WTC11 (cell line): Measurements from ENCODE around the gene ADGRV1. TPM values are rescaled to one million over a fixed set of nuclear protein-coding genes. Genes with fewer than 3 reads are reported as not detected.

ENCODE experiments used
- ATAC-seq: fragments of 200-7000 bp; cut with Tn5 transposase; 2 replicates; pipeline ENCODE4 v1.10.0; 2021; ENCODE audit warnings: mild to moderate bottlenecking, moderate library complexity
- CTCF ChIA-PET: fragments of 300-600 bp; sonication (Branson Sonifier 250); formaldehyde crosslinking; loops from one replicate; lab custom pipeline; 2021; ENCODE audit warnings: antibody characterized with exemption; lab: Charles Lee
- POLR2A ChIA-PET: fragments of 350-600 bp; sonication (Branson Sonifier 250); formaldehyde crosslinking; loops from one replicate; lab custom pipeline; 2021; ENCODE audit warnings: antibody characterized with exemption; lab: Charles Lee
- DNase-seq: peaks from one replicate; pipeline ENCODE4 v3.0.0; 2021; ENCODE audit warnings: low spot score
- H3K27ac Mint-ChIP-seq: 2 replicates; pipeline ENCODE4 v1.8.0; 2021; ENCODE audit warnings: mixed read lengths
- H3K27me3 Mint-ChIP-seq: 2 replicates; pipeline ENCODE4 v1.8.0; 2021; ENCODE audit warnings: low read depth, mild to moderate bottlenecking, moderate library complexity, mixed read lengths
- H3K36me3 Mint-ChIP-seq: 2 replicates; pipeline ENCODE4 v1.8.0; 2021; ENCODE audit warnings: mixed read lengths
- H3K4me1 Mint-ChIP-seq: 2 replicates; pipeline ENCODE4 v1.8.0; 2022; ENCODE audit warnings: mixed read lengths
- H3K4me3 Mint-ChIP-seq: 2 replicates; pipeline ENCODE4 v1.8.0; 2021; ENCODE audit warnings: mild to moderate bottlenecking, moderate library complexity, mixed read lengths
- H3K9me3 Mint-ChIP-seq: 2 replicates; pipeline ENCODE4 v1.8.0; 2021; ENCODE audit warnings: mixed read lengths
- ATF1 ChIP-seq: sonication (generic); formaldehyde crosslinking; IDR thresholded peaks from 2 replicates; pipeline ENCODE4 v1.8.1; 2023; ENCODE audit warnings: mild to moderate bottlenecking, moderate library complexity, missing genetic modification reagents
- ESRRA ChIP-seq: sonication (generic); formaldehyde crosslinking; IDR thresholded peaks from 2 replicates; pipeline ENCODE4 v1.8.1; 2022; ENCODE audit warnings: mild to moderate bottlenecking, missing genetic modification reagents, borderline replicate concordance
- ETV6 ChIP-seq: sonication (generic); formaldehyde crosslinking; IDR thresholded peaks from 2 replicates; pipeline ENCODE4 v1.8.1; 2022; ENCODE audit warnings: mild to moderate bottlenecking, missing genetic modification reagents
- FOXJ3 ChIP-seq: sonication (generic); formaldehyde crosslinking; IDR thresholded peaks from 2 replicates; pipeline ENCODE4 v1.9.0; 2021; ENCODE audit warnings: missing genetic modification reagents, mild to moderate bottlenecking, borderline replicate concordance
- FOXK1 ChIP-seq: sonication (generic); formaldehyde crosslinking; IDR thresholded peaks from 2 replicates; pipeline ENCODE4 v1.8.0; 2022; ENCODE audit warnings: mild to moderate bottlenecking, moderate library complexity, missing genetic modification reagents
- GTF2I ChIP-seq: fragments of 250-450 bp; sonication (Bioruptor Pico); conservative IDR thresholded peaks from 2 replicates; pipeline ENCODE4 v1.4.0; 2021; ENCODE audit warnings: mild to moderate bottlenecking
- HMGA2 ChIP-seq: fragments of 250-450 bp; sonication (Bioruptor Pico); IDR thresholded peaks from 2 replicates; pipeline ENCODE4 v1.4.0; 2021; ENCODE audit warnings: mild to moderate bottlenecking, moderate library complexity
- IRF2 ChIP-seq: sonication (generic); formaldehyde crosslinking; IDR thresholded peaks from 2 replicates; pipeline ENCODE4 v1.8.0; 2022; ENCODE audit warnings: low read depth, missing genetic modification reagents, borderline replicate concordance
- JAZF1 ChIP-seq: fragments of 250-450 bp; sonication (Bioruptor Pico); IDR thresholded peaks from 2 replicates; pipeline ENCODE4 v1.9.0; 2021; ENCODE audit warnings: moderate library complexity, mild to moderate bottlenecking, inconsistent platforms
- KAT7 ChIP-seq: sonication (generic); formaldehyde crosslinking; IDR thresholded peaks from 2 replicates; pipeline ENCODE4 v1.8.1; 2023; ENCODE audit warnings: missing genetic modification reagents, mild to moderate bottlenecking, borderline replicate concordance
- MXD4 ChIP-seq: fragments of 250-450 bp; sonication (Bioruptor Pico); IDR thresholded peaks from 2 replicates; pipeline ENCODE4 v1.8.0; 2021; ENCODE audit warnings: mild to moderate bottlenecking, moderate library complexity, borderline replicate concordance
- NFATC4 ChIP-seq: fragments of 250-450 bp; sonication (Bioruptor Pico); IDR thresholded peaks from 2 replicates; pipeline ENCODE4 v1.9.0; 2021; ENCODE audit warnings: mild to moderate bottlenecking
- NFYB ChIP-seq: sonication (generic); formaldehyde crosslinking; conservative IDR thresholded peaks from 2 replicates; pipeline ENCODE4 v1.8.0; 2022; ENCODE audit warnings: low read depth, missing genetic modification reagents
- PRRX2 ChIP-seq: fragments of 250-450 bp; sonication (Bioruptor Pico); IDR thresholded peaks from 2 replicates; pipeline ENCODE4 v1.8.0; 2021; ENCODE audit warnings: mild to moderate bottlenecking
- RORB ChIP-seq: fragments of 250-450 bp; sonication (Bioruptor Pico); IDR thresholded peaks from 2 replicates; pipeline ENCODE4 v1.9.0; 2021; ENCODE audit warnings: mild to moderate bottlenecking
- SP1 ChIP-seq: sonication (generic); formaldehyde crosslinking; conservative IDR thresholded peaks from 2 replicates; pipeline ENCODE4 v1.8.1; 2022; ENCODE audit warnings: missing genetic modification reagents
- TEAD1 ChIP-seq: sonication (generic); formaldehyde crosslinking; IDR thresholded peaks from 2 replicates; pipeline ENCODE4 v1.8.0; 2022; ENCODE audit warnings: mild to moderate bottlenecking, missing genetic modification reagents
- ZBTB21 ChIP-seq: sonication (generic); formaldehyde crosslinking; IDR thresholded peaks from 2 replicates; pipeline ENCODE4 v1.8.1; 2023; ENCODE audit warnings: mild to moderate bottlenecking, missing genetic modification reagents, borderline replicate concordance
- ZNF416 ChIP-seq: fragments of 250-450 bp; sonication (Bioruptor Pico); IDR thresholded peaks from 2 replicates; pipeline ENCODE4 v1.9.0; 2021; ENCODE audit warnings: mild to moderate bottlenecking, inconsistent platforms
- total RNA-seq: library from RNA; stranded (reverse); gene quantifications from 3 replicates; pipeline ENCODE4 v1.2.3, GENCODE V29; 2021
- TF ChIP-seq, protein P1 (sequence below): sonication (generic); formaldehyde crosslinking; IDR thresholded peaks from 2 replicates; pipeline ENCODE4 v1.8.1; 2022; ENCODE audit warnings: mild to moderate bottlenecking, missing genetic modification reagents, moderate library complexity, borderline replicate concordance
- TF ChIP-seq, protein P2 (sequence below): sonication (generic); formaldehyde crosslinking; conservative IDR thresholded peaks from 2 replicates; pipeline ENCODE4 v1.8.1; 2023; ENCODE audit warnings: mild to moderate bottlenecking, low read depth, missing genetic modification reagents, moderate library complexity
- TF ChIP-seq, protein P3 (sequence below): sonication (generic); formaldehyde crosslinking; IDR thresholded peaks from 2 replicates; pipeline ENCODE4 v1.8.0; 2022; ENCODE audit warnings: mild to moderate bottlenecking, missing genetic modification reagents
- TF ChIP-seq, protein P4 (sequence below): fragments of 250-450 bp; sonication (Bioruptor Pico); IDR thresholded peaks from 2 replicates; pipeline ENCODE4 v2.1.2; 2022; ENCODE audit warnings: mild to moderate bottlenecking, moderate library complexity
- TF ChIP-seq, protein P5 (sequence below): fragments of 250-450 bp; sonication (Bioruptor Pico); IDR thresholded peaks from 2 replicates; pipeline ENCODE4 v1.8.0; 2021; ENCODE audit warnings: mild to moderate bottlenecking

The ADGRV1 gene
- total RNA-seq, 1 experiment from 2014 or later = 74.5 TPM

DNA sequence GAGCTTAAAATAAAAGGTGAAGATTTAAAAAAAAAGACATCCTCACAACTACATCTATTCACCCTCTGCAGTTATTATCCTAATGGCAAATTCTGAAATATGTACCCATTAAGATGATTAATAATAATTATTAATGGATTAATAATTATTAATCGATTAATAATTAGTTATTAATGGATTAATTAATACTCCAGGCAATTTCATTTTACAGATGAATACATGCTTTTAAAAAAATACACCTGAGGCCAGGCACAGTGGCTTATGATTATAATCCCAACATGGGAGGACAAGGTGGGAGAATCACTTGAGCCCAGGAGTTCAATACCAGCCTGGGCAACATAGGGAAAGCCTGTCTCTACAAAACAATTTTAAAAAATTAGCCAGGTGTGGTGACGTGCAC, 642.1 kb downstream of the ADGRV1 start:
- POLR2A ChIA-PET = no interaction called here
- H3K4me1 Mint-ChIP-seq = no peaks in the 10 kb centered on the region
- DNase-seq = no peak
- ATAC-seq = no peak
- H3K4me3 Mint-ChIP-seq = no peak overlapping the region
- H3K9me3 Mint-ChIP-seq = no peaks in the 10 kb centered on the region; the same call in 1 of the 2 replicates
- CTCF ChIA-PET = no interaction called here
- TF ChIP-seq ZBTB21 = no peak
- peak; percentile 24; the same call in 1 of the 2 replicates for TF ChIP-seq HMGA2 (CRISPR knock-in tag)
- TF ChIP-seq, all 79 proteins: peak for 1
- Mint-ChIP-seq H3K27ac (no peak overlapping the region), H3K27me3 (no peaks in the 10 kb centered on the region), H3K36me3 (no peaks in the 10 kb centered on the region)

DNA sequence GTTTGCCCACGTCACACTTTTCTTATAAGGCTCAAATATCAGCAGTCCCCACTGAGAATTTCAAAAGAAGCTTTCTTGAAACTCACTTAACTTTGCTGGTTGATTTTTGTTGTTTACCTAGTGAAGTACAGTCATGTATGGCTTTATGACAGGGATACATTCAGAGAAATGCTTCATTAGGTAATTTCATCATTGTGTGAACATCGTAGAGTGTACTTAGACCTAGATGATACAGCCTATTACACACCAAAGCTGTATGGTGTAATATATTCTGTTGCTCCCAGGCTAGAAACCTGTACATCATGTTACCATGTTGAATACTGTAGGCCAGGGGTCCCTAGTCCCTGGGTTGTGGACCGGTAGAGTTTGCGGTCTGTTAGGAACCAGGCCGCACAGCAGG, 647.5 kb downstream of the ADGRV1 start:
- DNase-seq = no peak
- ChIA-PET CTCF (no interaction called here), POLR2A (no interaction called here)
- Mint-ChIP-seq H3K27me3 (no peaks in the 10 kb centered on the region), H3K27ac (no peak overlapping the region), H3K4me3 (no peak overlapping the region), H3K4me1 (no peaks in the 10 kb centered on the region), H3K9me3 (no peaks in the 10 kb centered on the region; the same call in none of the 2 replicates), H3K36me3 (no peaks in the 10 kb centered on the region)
- ATAC-seq = no peak
- TF ChIP-seq FOXK1 (CRISPR knock-in tag) (no peak), NFATC4 (CRISPR knock-in tag) (no peak)
- TF ChIP-seq, all 79 proteins: peak for 0

DNA sequence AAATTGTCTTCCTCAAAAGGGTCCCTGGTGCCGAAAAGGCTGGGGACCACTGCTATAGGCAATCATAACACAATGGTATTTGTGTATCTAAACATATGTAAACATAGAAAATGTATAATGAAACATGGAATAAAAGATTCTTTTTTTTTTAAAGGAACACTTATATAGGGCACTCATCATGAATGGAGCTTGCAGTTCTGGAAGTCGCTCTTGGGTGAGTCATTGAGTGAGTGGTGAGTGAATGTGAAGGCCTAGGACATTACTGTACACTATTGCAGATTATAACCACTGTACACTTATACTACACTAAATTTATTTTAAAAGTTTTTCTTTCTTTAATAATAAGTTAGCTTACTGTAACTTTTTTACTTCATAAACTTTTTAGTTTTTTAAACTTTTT, 648.1 kb downstream of the ADGRV1 start:
- DNase-seq (no peak), ATAC-seq (no peak)
- no peaks in the 10 kb centered on the region for H3K4me1 Mint-ChIP-seq
- H3K27ac Mint-ChIP-seq = no peak overlapping the region
- H3K9me3 Mint-ChIP-seq = no peaks in the 10 kb centered on the region; the same call in none of the 2 replicates
- TF ChIP-seq GTF2I (CRISPR knock-in tag) (no peak), IRF2 (CRISPR knock-in tag) (no peak), TEAD1 (CRISPR knock-in tag) (no peak), ATF1 (CRISPR knock-in tag) (no peak)
- TF ChIP-seq, protein P1, sequence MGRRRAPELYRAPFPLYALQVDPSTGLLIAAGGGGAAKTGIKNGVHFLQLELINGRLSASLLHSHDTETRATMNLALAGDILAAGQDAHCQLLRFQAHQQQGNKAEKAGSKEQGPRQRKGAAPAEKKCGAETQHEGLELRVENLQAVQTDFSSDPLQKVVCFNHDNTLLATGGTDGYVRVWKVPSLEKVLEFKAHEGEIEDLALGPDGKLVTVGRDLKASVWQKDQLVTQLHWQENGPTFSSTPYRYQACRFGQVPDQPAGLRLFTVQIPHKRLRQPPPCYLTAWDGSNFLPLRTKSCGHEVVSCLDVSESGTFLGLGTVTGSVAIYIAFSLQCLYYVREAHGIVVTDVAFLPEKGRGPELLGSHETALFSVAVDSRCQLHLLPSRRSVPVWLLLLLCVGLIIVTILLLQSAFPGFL (CRISPR knock-in tag) = no peak
- POLR2A ChIA-PET = no interaction called here
- no peaks in the 10 kb centered on the region for H3K27me3 Mint-ChIP-seq
- CTCF ChIA-PET = no interaction called here
- no peaks in the 10 kb centered on the region for H3K36me3 Mint-ChIP-seq
- H3K4me3 Mint-ChIP-seq = no peak overlapping the region

DNA sequence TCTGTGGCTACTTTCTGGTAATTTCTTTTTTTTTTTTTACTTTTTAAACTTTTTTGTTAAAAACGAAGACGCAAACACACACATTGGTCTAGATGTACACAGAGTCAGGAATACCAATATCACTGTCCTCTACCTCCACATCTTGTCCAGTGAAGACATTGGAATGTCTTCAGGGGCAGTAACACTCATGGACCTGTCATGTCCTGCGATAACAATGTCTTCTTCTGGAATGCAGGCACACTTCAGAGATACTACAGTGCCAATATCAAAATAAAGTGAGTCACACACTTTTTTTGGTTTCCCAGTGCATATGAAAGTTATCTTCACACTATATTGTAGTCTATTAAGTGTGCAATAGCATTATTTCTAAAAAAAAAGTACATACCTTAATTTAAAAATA, 648.7 kb downstream of the ADGRV1 start:
- no peaks in the 10 kb centered on the region for H3K27me3 Mint-ChIP-seq
- H3K4me1 Mint-ChIP-seq = no peaks in the 10 kb centered on the region
- CTCF ChIA-PET = no interaction called here
- H3K36me3 Mint-ChIP-seq = no peaks in the 10 kb centered on the region
- no peaks in the 10 kb centered on the region; the same call in none of the 2 replicates for H3K9me3 Mint-ChIP-seq
- no peak overlapping the region for H3K4me3 Mint-ChIP-seq
- POLR2A ChIA-PET = no interaction called here
- DNase-seq (no peak), ATAC-seq (no peak)
- no peak overlapping the region for H3K27ac Mint-ChIP-seq
- TF ChIP-seq ZNF416 (CRISPR knock-in tag) = no peak
- TF ChIP-seq, protein P2, sequence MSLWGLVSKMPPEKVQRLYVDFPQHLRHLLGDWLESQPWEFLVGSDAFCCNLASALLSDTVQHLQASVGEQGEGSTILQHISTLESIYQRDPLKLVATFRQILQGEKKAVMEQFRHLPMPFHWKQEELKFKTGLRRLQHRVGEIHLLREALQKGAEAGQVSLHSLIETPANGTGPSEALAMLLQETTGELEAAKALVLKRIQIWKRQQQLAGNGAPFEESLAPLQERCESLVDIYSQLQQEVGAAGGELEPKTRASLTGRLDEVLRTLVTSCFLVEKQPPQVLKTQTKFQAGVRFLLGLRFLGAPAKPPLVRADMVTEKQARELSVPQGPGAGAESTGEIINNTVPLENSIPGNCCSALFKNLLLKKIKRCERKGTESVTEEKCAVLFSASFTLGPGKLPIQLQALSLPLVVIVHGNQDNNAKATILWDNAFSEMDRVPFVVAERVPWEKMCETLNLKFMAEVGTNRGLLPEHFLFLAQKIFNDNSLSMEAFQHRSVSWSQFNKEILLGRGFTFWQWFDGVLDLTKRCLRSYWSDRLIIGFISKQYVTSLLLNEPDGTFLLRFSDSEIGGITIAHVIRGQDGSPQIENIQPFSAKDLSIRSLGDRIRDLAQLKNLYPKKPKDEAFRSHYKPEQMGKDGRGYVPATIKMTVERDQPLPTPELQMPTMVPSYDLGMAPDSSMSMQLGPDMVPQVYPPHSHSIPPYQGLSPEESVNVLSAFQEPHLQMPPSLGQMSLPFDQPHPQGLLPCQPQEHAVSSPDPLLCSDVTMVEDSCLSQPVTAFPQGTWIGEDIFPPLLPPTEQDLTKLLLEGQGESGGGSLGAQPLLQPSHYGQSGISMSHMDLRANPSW = no peak
- TF ChIP-seq SP1 (CRISPR knock-in tag) = no peak
- no peak for TF ChIP-seq IRF2 (CRISPR knock-in tag)
- no peak for TF ChIP-seq MXD4 (CRISPR knock-in tag)
- TF ChIP-seq FOXJ3 (CRISPR knock-in tag) = no peak
- TF ChIP-seq, protein P3, sequence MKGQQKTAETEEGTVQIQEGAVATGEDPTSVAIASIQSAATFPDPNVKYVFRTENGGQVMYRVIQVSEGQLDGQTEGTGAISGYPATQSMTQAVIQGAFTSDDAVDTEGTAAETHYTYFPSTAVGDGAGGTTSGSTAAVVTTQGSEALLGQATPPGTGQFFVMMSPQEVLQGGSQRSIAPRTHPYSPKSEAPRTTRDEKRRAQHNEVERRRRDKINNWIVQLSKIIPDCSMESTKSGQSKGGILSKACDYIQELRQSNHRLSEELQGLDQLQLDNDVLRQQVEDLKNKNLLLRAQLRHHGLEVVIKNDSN (CRISPR knock-in tag) = no peak
- no peak for TF ChIP-seq ETV6 (CRISPR knock-in tag)
- TF ChIP-seq, protein P4, sequence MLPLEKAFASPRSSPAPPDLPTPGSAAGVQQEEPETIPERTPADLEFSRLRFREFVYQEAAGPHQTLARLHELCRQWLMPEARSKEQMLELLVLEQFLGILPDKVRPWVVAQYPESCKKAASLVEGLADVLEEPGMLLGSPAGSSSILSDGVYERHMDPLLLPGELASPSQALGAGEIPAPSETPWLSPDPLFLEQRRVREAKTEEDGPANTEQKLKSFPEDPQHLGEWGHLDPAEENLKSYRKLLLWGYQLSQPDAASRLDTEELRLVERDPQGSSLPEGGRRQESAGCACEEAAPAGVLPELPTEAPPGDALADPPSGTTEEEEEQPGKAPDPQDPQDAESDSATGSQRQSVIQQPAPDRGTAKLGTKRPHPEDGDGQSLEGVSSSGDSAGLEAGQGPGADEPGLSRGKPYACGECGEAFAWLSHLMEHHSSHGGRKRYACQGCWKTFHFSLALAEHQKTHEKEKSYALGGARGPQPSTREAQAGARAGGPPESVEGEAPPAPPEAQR = no peak
- no peak for TF ChIP-seq JAZF1 (CRISPR knock-in tag)
- TF ChIP-seq KAT7 (CRISPR knock-in tag) = no peak
- TF ChIP-seq PRRX2 = no peak
- TF ChIP-seq, protein P5, sequence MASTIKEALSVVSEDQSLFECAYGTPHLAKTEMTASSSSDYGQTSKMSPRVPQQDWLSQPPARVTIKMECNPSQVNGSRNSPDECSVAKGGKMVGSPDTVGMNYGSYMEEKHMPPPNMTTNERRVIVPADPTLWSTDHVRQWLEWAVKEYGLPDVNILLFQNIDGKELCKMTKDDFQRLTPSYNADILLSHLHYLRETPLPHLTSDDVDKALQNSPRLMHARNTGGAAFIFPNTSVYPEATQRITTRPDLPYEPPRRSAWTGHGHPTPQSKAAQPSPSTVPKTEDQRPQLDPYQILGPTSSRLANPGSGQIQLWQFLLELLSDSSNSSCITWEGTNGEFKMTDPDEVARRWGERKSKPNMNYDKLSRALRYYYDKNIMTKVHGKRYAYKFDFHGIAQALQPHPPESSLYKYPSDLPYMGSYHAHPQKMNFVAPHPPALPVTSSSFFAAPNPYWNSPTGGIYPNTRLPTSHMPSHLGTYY (CRISPR knock-in tag) = no peak
- TF ChIP-seq ESRRA (CRISPR knock-in tag) = no peak
- TF ChIP-seq NFYB = no peak
- TF ChIP-seq RORB (CRISPR knock-in tag) = no peak
